ENCODE results near the gene SKI.

SKI gene

DNA sequence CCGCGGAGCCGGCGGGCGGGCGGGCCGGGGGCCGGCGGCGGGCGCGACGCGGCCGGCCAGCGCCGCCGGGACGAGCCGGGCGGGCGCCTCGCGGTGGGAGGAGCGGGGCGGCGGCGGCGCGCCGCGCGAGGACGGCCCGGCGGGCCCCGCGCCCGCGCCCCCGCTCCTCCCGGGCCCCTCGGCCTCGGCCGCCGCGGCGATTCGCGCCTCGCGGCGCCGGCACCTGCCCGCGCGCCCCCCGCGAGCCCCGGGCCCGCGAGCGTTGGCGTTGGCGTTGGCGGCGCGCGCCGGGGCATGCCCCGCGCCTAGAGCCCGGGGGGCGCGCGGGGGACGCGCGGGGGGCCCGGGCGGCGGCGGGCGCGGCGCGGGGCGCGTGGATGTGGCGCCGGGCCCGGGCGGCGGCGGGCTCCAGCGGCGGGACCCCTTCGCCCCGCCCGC lies at the start of gene SKI:
SKI (plus strand) TSS at position 163 of the 438 bp plus-strand sequence. CDS start 448 bp downstream, outside the sequence.
- DNase-seq = no peak

DNA sequence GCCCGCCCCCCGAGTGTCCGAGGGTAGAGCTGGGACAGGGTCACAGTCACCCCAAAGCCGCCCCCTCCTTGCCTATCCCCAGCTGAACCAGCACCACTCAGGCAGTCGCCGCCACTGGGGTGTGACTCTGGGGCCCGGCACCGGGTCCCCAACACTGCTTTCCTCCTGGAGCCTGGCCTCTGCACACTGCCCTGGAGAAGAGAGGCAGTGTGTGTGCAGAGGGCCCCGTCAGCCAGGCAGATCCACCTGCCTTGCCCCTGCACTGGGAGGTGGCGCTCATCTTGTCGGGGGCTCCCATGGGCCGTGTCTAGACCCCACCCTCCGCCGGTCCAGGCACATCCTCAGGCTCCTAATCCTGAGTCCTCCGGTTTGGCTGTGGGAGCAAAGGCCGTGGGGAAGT lies 49.2 kb upstream of the SKI start:
- DNase-seq = no peak

DNA sequence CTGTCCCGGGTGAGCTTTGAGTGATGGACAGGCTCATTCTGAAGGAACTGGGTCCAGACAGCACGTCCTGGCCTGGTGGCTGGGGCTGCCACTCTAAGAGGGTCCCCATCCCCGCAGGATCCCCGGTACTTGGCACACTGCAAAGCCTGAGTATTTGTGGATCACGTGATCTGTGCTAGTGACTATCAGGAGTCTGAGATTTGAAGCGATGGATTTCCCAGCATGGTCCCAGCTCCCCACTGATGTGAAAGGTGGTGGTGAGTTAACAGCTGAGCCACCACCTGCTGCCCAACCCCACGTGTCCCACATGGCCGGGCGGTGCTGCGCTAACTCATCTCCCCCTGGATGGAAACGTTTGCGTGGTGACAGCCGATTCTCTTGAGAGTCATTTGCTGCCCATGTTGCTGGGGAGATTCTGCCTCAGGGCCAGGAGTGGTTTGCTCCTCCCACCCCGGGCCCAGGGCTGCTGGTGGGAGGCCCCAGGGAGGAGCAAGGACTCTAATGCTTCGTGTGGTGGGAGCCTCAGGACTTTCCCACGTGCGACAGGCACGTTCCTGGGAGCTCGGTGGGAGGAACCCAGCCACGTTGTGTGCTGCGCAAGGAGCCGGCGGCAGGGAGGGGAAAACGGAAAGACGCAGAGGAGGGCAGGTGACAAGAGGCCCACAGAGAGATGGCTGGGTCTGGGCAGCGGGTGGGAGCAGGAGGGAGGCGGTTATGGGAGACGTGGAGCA lies 48.7 kb upstream of the SKI start:
- DNase-seq = no peak

DNA sequence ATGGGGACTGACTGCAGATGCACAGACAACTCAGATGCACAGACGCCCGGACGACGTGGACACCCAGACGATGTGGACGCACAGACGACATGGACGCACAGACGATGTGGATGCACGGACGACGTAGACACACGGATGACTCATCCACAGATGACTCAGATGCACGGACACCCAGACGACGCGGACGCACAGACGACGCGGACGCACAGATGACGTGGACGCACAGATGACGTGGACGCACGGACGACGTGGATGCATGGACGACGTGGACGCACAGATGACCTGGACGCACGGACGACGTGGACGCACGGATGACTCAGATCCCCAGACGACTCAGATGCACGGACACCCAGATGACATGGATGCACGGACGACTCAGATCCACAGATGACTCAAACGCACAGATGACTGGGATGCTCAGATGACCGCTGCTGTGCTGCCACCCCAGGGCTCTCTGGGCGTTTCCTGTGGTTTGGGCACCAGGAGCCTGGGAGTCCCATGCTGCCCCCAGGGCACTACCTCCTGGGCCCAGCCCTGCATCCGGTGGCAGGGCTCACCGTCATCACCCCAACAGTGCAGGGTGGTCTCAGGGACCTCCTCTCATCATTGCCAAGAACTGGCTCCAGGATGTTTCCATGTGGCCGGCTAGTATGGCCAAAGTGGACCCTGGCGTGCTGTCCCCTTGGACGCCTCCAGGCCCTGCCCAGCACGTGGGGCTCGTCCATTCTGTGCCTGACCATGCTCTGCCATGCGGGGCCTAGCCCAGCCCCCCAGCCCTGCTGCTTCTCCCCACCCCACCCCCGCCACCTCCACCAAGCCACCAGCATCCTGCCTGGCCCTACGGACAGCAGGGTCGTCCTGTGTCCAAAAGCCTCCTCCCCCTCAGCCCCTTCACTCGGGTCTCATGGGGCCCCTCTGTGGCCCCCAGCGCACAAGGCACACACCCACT lies 47.5 kb upstream of the SKI start:
- no peak for DNase-seq

DNA sequence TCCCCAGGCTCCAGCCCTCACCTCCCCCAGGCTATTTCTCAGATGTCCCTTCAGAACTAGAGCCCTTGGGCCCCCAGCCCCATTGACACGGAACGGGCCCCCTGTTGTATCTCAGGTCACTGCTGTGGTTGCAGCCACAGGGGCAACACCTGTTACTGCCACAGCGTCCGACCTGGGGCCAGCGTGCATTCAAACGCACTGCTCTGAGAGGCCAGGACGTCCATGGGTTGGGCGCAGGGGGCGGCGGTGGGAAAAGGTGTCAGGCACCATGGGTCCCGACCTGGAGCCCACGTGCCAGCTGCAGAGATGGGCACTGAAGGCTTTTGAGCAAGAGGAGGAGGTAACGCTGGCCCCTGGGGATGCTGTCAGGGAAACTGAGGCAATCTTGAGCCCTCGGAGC lies 46.8 kb upstream of the SKI start:
- no peak for DNase-seq

DNA sequence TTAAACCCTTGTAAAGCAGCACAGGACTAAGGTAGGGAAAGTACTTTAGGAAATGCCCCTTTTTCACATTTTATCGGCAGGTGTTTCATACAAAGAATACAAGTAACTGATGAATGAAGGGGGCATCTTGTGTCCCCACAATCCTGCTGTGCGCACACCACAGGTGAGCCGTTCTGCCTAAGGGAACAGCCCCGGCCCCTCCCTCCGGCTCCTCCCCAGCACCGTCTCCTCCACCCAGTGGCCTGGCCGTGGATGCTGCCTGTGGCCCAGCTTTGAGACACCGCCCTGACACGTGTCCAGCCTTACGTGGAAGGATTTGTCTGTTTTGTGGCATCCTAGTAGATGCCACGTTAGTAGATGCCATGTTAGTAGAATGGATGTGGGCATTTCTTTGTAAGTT lies 46.4 kb upstream of the SKI start:
- DNase-seq = no peak

DNA sequence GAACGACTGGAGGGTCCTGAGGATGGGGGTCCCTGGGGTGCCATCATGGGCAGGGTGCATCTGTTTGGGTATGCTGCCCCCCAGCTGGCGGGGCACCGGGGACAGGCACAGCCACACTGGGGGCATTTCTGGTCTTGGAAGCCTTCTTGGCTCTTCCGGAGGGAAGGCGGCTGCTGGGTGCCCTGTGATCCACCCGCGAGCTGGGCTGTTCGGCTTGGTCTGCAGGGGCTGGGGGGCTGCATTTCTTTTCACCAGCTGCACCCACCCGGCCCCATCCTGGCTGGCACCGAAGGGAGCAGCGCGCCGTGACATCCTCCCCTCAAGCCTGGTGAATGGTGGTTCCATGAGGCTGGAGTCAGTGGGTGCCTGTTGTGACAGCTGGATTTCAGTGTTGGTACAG lies 45.7 kb upstream of the SKI start:
- no peak for DNase-seq

DNA sequence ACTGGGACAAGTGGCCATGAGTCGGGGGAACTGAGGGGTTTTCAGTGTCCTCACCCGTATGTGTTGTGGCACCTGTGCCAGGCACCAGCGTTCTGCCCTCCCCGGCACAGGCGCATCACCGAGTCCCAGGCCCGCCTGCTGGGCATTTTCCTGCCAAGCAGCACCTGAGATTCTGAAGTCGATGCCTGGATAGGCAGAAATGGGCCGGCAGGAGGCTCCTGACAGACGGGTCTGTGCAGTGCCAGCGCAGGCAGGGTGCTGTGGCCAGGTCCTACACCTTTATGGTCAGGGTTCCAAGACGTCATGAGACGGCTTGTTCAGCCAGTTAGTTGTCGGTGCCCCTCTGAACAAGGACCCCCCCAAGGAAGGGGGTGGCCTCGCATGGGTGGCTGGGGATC lies 44.2 kb upstream of the SKI start:
- DNase-seq = no peak

DNA sequence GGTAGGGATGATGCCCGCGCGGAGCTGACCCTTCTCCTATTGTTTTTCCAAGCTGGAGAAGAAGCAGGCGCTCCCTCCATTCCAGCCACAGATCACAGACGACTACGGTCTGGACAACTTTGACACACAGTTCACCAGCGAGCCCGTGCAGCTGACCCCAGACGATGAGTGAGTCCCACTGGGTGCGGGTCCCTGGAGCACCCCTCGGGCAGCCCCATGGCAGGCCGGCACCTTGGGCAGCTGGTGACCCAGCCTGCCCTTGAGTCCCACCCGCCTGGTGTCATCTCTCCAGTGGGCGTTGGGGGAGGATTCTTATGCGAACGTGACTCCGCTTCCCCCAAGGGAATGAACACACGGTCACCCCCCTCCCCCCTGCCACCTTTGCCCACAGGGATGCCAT lies 43.6 kb upstream of the SKI start:
- no peak for DNase-seq

DNA sequence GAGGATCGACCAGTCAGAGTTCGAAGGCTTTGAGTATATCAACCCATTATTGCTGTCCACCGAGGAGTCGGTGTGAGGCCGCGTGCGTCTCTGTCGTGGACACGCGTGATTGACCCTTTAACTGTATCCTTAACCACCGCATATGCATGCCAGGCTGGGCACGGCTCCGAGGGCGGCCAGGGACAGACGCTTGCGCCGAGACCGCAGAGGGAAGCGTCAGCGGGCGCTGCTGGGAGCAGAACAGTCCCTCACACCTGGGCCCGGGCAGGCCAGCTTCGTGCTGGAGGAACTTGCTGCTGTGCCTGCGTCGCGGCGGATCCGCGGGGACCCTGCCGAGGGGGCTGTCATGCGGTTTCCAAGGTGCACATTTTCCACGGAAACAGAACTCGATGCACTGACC lies 43.2 kb upstream of the SKI start:
- DNase-seq = no peak

DNA sequence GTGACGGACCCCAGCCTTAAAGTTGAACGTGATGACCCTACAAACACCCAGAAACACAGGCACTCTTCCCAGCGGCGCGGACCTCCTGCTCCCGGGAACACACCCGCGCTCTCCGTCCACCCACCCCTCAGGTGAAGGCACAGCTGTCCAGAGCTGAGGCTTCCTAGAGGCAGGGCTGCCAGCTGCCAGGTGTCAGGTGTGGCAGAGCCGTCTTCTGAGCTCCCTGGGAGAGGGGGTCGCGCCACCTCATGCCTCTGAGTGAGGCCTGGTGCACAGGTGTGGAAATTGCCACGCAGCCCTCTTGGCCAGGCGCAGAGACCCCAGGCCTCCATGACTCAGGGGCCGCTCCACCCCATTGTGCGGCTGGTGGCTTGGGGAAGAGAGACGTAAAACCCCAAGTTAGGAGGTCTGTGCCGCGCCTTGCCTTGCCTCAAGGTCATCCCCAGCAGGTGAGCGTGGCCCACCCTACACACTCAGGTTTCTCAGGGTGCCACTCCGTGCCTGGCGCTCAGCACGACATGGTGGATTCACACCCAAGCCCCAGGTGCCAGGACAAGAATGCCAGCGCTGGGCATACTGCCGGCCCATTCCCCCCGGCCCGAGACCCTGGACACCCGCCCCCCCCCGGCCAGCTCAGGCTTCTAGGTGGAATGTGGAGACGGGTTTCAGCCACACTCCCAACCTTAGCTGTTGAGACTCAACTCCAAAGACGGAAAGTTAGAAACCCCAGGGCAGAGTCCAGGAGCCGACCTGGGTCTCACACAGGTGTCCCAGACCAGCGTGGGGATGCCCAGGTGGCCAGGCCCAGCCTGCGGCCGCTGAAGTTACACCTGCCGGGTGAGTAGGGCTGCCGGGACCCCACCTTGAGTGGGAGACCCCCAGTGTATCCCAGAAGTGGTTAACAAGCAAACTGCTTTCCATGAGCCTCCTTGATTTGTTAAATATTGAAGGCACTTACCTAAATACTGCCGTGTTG lies 42.0 kb upstream of the SKI start:
- no peak for DNase-seq

DNA sequence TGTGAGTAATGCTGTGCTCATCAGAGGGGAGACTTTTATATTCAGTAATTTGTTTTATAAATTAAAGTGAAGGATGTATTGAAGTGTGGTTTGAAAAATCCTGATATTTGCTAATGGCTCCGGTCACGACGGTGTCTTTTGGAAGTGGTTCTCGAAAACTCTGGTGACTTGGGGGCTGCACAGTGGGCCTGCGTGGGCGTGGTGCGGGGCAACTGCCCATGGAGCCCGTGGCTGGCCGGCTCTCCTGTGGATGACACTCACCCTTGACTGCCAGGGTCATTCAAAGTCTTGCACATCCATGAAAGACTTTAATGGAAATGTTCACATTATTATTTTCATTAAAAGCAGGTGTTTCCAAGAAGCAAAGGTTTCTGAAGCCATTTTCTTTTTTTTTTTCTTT lies 41.2 kb upstream of the SKI start:
- no peak for DNase-seq

DNA sequence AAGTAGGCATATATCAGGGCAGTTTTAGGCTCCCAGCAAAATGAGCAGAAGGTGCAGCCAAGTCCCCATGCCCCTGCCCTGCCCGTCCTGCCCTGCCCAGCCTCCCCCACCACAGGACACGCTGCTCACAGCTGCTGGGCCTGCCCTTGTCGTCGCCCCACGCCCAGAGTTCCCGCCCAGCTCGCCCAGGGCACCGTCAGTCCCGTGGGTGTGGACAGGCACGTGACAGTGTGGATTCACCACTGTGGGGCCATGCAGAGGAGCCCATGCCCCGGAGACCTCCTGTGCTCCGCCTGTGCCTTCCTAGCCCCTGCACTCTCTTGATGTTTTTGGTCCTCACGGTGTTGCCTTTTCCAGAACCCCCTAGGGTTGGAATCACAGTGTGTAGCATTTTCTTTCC lies 40.5 kb upstream of the SKI start:
- DNase-seq = no peak

DNA sequence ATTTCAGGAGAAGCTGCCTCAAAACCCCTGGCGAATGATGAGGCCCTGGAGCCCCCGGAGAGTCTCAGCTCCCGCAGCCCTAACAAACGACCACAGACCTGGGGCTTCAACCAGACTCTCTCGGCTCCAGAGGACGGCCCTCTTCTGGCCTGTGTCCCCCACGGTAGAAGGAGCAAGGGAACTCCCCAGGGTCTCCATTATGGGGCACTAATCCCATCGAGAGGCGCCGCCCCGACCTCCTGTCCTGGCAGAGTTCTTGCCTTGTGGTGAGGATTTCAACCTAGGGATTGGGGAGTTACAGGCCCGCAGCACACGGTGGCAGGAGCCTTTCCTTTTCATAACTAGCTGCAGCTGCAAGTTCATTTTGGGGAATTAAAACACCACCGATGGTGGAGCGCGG lies 39.8 kb upstream of the SKI start:
- no peak for DNase-seq

DNA sequence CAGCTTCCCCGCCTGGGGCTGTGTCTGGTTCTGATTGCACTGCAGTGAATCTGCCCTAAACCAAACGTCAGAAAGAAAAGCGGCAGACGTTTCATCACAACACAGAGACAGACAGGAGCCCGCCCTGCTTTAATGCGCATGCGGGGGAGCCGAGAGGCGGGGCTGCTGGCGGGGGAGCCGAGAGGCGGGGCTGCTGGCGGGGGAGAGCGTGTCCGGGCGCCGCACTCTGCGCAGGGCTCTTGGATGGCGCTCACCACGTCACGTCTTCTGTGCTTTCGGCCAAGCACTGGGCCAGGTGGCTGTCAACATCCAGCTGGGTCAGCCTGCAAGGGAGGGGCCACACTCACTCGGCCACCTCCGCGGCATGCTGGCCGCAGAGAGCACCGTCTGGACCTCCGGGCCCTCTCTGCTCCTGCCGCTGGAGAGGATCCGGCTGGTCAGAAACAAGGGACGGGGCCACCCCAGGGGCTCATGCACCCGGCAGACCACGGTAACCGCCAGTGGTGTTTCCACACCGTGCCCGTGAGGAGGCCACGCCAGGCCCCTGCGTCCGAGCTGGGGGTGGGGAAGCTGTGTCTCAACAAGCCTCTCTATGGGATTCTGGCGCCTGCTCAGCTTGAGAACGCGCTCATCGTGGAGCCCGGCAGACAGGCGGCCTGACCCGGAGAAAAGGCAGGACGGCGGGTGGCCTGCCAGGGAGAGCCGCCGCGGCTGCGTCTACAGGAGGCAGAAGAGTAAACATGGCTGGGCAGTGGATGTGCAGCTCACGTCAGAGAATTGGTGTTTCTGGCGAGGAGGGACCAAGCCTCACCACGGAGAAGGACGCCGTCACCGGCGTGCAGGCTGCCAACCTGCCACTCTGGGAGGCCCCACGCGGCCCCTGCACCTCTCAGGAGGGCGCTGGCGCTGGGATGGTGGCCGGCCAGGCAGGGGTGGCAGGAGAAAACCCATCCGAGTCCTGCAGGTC lies 38.4 kb upstream of the SKI start:
- DNase-seq = peak; percentile 53 to 67

DNA sequence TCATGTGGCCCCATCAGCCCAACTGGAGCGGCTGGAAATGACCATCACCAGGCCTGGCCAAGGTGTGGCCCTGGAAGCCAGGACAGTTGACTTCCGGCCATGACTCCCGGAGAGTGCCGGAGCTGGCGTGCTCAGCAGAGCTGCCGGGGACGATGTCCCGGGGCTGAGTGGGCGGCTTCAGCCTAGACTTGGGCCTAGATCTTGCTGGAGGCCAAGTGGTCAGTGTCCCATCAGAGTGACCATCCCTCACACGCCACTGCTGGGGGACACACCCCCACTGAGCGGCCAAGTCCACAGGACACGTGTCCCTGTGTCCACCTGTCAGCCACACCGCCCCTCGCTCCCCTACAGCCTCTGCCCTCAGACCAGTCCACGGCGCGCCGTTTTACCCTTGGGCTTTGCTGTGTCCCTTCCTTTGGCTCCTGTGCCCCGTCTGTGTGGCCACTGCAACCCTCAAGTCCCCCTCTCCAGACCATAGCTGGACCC lies 37.6 kb upstream of the SKI start:
- DNase-seq = no peak

DNA sequence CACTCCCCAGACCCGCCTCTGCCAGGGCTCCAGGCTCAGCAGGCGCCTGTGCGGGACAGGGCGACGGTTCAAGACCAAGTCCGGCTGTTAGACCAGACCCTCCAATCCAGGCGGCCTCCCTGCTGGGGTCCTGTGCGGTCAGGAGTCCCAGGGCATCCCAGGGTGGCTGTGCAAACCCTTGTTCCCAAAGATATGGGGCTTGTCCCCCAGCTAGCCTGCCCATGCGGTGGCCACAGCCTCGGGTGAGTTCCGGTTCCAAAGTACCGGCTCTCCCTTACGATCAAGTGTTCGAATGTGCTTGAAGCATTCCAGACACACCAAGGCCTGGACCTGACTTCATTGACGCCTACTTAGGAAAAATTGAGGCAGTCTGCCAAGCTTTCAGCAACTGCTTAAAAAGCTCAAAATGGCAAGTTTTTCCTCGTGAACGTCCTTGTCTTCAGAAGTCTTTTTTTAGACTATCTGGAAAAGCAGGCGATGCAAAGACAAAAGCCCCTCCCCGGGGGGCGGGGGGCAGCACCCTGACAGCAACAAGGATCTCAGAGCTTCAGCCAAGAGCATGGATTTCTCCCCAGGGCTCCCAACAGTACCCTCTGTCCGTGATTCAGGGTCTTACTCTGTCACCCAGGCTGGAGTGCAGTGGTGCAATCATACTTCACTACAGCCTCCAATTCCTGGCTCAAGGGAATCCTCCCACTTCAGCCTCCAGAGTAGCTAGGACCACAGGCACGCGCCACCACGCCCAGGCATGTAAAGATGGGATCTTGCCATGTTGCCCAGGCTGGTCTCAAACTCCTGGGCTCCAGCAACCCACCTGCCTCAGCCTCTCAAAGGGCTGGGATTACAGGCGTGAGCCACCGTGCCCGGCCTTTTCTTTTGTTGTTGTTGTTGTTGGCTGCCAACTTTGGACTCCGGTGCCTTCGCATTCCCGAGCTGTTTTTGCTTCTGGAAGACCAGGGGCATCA lies 35.8 kb upstream of the SKI start:
- DNase-seq = no peak

DNA sequence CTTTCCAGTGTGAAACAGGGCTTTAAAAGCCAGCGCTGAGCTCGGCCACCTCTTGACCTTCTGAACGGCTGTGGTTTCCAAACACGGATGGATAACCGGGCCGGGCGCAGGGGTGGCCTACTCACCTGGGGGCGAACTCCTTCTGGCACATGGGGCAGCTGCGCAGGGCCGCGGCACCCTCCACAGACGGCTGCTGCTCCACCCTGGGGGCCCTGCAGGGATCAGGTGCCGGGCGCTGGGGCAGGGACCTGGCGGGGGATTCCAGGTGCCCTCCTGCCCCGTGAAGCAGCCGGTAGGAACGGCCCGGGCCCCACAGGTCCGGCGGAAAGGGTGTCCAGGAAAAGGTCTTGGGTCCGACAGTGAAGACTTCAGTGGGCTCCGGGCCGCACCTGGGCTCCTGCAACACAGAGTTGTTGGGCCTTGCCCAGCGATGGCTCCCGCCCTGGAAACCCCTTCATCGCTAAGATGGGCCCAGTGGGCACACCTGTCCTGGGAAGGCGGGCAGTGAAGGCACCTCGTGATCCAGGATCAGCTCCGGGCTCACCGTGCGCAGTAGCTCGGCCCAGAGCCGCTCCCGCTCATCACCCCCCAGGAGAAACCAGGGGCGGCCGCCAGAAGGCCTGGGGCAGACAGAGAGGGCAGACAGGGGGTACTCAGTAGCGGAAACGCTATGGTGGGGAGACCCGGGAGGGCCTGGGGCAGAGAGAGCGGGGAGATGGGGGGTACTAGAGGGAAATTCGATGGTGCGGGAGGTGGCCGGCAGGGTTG lies 34.4 kb upstream of the SKI start:
- DNase-seq = no peak

DNA sequence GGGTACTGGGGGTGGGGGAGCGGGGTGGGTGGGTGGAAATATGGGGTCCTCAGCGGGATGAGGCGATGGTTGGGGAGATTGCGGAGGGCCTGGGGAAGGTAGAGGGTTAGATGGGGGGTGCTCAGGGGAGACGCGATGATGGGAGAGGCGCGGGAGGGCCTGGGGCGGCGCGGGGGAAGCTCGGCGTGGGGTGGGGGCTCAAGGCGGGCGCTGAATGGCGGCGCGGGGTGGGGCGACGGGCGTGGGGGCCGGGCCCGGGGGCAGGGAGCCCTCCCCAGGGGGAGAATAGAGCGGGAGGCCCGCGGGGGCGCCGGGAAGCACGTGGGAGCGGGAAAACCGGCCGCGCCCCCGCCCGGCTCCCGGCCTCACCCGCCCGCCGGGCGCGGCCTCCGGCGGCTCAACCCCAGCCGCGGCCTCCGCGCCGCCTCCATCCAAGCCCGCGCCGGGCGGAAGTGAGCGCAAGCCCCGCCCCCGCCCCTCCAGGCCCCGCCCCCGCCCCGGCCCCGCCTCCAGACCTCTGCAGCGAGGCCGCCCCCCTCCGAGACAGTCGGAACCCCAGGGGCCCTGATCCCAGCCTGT lies 33.7 kb upstream of the SKI start, which contains the start of gene FAAP20:
FAAP20 (minus strand) TSS at position 454 of the 579 bp plus-strand sequence; CDS start at position 431, 23 bp downstream.
- DNase-seq = peak; percentile 59
